ENCODE data around the gene TBX5. TPM values are rescaled to one million over a fixed set of nuclear protein-coding genes. Genes with fewer than 3 reads are reported as not detected.

Gene TBX5
- total RNA-seq, 5 donors from 2014 or later (not counting 1 experiment from before 2014, with no cell fraction given), result 0.13 TPM; not detected in 4

GRCh38 chr12:114411071-114411837 lies 5.3 kb upstream of the TBX5 start:
- H3K27ac ChIP-seq (ENCODE audit: low read length), result no peak overlapping the region
- WGBS (ENCODE audit: insufficient coverage), result 45% methylated on average over 5 of the region's 14 CpGs
- H3K9me3 ChIP-seq, result no peaks in the 10 kb centered on the region
- Mint-ChIP-seq H3K36me3 (no peaks in the 10 kb centered on the region), H3K27ac (no peak overlapping the region), H3K27me3 (peaks cover 76 to 91% of the 10 kb centered on the region in 2 donors), H3K4me1 (peaks cover 10 to 19% (median 16%) of the 10 kb centered on the region in 3 donors), H3K4me3 (no peak overlapping the region), H3K9me3 (peaks cover 0 to 2% (median 0%) of the 10 kb centered on the region in 3 donors)
- peaks cover 14 to 87% of the 10 kb centered on the region in 2 experiments for H3K27me3 ChIP-seq (replicated peaks in 1 of 2; ENCODE audit: control insufficient read depth in 2 of 2, extremely low read depth in 1 of 2, insufficient read depth in 2 of 2, low read length in 1 of 2)
- no peak for DNase-seq
- H3K4me1 ChIP-seq (ENCODE audit: control insufficient read depth in 1 of 2, extremely low read depth in 1 of 2, insufficient read depth in 2 of 2, low read length in 2 of 2), result peaks cover 0 to 7% of the 10 kb centered on the region in 2 experiments
- no peak for ATAC-seq (replicated peaks in 1 of 4)
- no peak overlapping the region for H3K4me3 ChIP-seq (ENCODE audit: control insufficient read depth in 1 of 2, extremely low read depth in 1 of 2, low read length in 1 of 2)
- no peaks in the 10 kb centered on the region for H3K36me3 ChIP-seq (ENCODE audit: control insufficient read depth in 2 of 2, extremely low read depth in 1 of 2, insufficient read depth in 1 of 2, low read length in 1 of 2)
- POLR2A ChIA-PET, result no interaction called here
- CTCF ChIA-PET, result no interaction called here

- Mint-ChIP-seq H3K4me3 (peak overlapping the region in 1 of 3 donors; percentile 52), H3K36me3 (no peaks in the 10 kb centered on the region), H3K9me3 (peaks cover 0 to 2% (median 0%) of the 10 kb centered on the region in 3 donors), H3K4me1 (peaks cover 10 to 16% (median 16%) of the 10 kb centered on the region in 3 donors), H3K27ac (no peak overlapping the region), H3K27me3 (peaks cover 80 to 91% of the 10 kb centered on the region in 2 donors)
- Histone ChIP-seq H3K27ac (ENCODE audit: low read length) (no peak overlapping the region), H3K27me3 (replicated peaks in 1 of 2; ENCODE audit: control insufficient read depth in 2 of 2, extremely low read depth in 1 of 2, insufficient read depth in 2 of 2, low read length in 1 of 2) (peaks cover 8 to 86% of the 10 kb centered on the region in 2 experiments), H3K4me3 (ENCODE audit: control insufficient read depth in 1 of 2, extremely low read depth in 1 of 2, low read length in 1 of 2) (no peak overlapping the region), H3K9me3 (no peaks in the 10 kb centered on the region), H3K36me3 (ENCODE audit: control insufficient read depth in 2 of 2, extremely low read depth in 1 of 2, insufficient read depth in 1 of 2, low read length in 1 of 2) (no peaks in the 10 kb centered on the region), H3K4me1 (ENCODE audit: control insufficient read depth in 1 of 2, extremely low read depth in 1 of 2, insufficient read depth in 2 of 2, low read length in 2 of 2) (peaks cover 0 to 7% of the 10 kb centered on the region in 2 experiments)
- DNase-seq, result no peak
- POLR2A ChIA-PET, result no interaction called here
- CTCF ChIA-PET, result no interaction called here
- WGBS (ENCODE audit: insufficient coverage), result 0% methylated on average over 1 of the region's 12 CpGs
- ATAC-seq (replicated peaks in 1 of 4), result no peak
Measured at GRCh38 chr12:114409852-114410600, 4.1 kb upstream of the TBX5 start.

GRCh38 chr12:114408886-114409851 lies 3.2 kb upstream of the TBX5 start:
- H3K4me1 ChIP-seq (ENCODE audit: control insufficient read depth in 1 of 2, extremely low read depth in 1 of 2, insufficient read depth in 2 of 2, low read length in 2 of 2), result peaks cover 0 to 7% of the 10 kb centered on the region in 2 experiments
- peaks cover 7 to 84% of the 10 kb centered on the region in 2 experiments for H3K27me3 ChIP-seq (replicated peaks in 1 of 2; ENCODE audit: control insufficient read depth in 2 of 2, extremely low read depth in 1 of 2, insufficient read depth in 2 of 2, low read length in 1 of 2)
- no peak overlapping the region for H3K27ac ChIP-seq (ENCODE audit: low read length)
- H3K36me3 Mint-ChIP-seq, result no peaks in the 10 kb centered on the region
- WGBS (ENCODE audit: insufficient coverage), result 5% methylated on average over 71 of the region's 71 CpGs
- peaks cover 75 to 92% of the 10 kb centered on the region in 2 donors for H3K27me3 Mint-ChIP-seq
- DNase-seq (no peak), ATAC-seq (replicated peaks in 1 of 4) (no peak)
- peak overlapping the region in 1 of 2 donors; percentile 65 for H3K27ac Mint-ChIP-seq
- H3K9me3 ChIP-seq, result no peaks in the 10 kb centered on the region
- peaks cover 12 to 16% (median 12%) of the 10 kb centered on the region in 3 donors for H3K4me1 Mint-ChIP-seq
- ChIA-PET CTCF (no interaction called here), POLR2A (no interaction called here)
- H3K9me3 Mint-ChIP-seq, result peaks cover 0 to 2% (median 0%) of the 10 kb centered on the region in 3 donors
- no peaks in the 10 kb centered on the region for H3K36me3 ChIP-seq (ENCODE audit: control insufficient read depth in 2 of 2, extremely low read depth in 1 of 2, insufficient read depth in 1 of 2, low read length in 1 of 2)
- peak overlapping the region in 2 of 3 donors; percentile 34 to 52 for H3K4me3 Mint-ChIP-seq
- H3K4me3 ChIP-seq (ENCODE audit: control insufficient read depth in 1 of 2, extremely low read depth in 1 of 2, low read length in 1 of 2), result no peak overlapping the region

- no peak for DNase-seq
- peaks cover 0 to 2% (median 0%) of the 10 kb centered on the region in 3 donors for H3K9me3 Mint-ChIP-seq
- no peaks in the 10 kb centered on the region for H3K36me3 Mint-ChIP-seq
- POLR2A ChIA-PET, result no interaction called here
- Histone ChIP-seq H3K9me3 (no peaks in the 10 kb centered on the region), H3K27me3 (replicated peaks in 1 of 2; ENCODE audit: control insufficient read depth in 2 of 2, extremely low read depth in 1 of 2, insufficient read depth in 2 of 2, low read length in 1 of 2) (peaks cover 7 to 84% of the 10 kb centered on the region in 2 experiments), H3K36me3 (ENCODE audit: control insufficient read depth in 2 of 2, extremely low read depth in 1 of 2, insufficient read depth in 1 of 2, low read length in 1 of 2) (no peaks in the 10 kb centered on the region), H3K4me1 (ENCODE audit: control insufficient read depth in 1 of 2, extremely low read depth in 1 of 2, insufficient read depth in 2 of 2, low read length in 2 of 2) (peaks cover 0 to 7% of the 10 kb centered on the region in 2 experiments), H3K27ac (ENCODE audit: low read length) (no peak overlapping the region), H3K4me3 (ENCODE audit: control insufficient read depth in 1 of 2, extremely low read depth in 1 of 2, low read length in 1 of 2) (no peak overlapping the region)
- peaks cover 81 to 96% of the 10 kb centered on the region in 2 donors for H3K27me3 Mint-ChIP-seq
- ATAC-seq (replicated peaks in 1 of 4), result no peak
- CTCF ChIA-PET, result no interaction called here
- WGBS (ENCODE audit: insufficient coverage), result 10% methylated on average over 20 of the region's 21 CpGs
- H3K4me3 Mint-ChIP-seq, result peak overlapping the region in 1 of 3 donors; percentile 52
- H3K4me1 Mint-ChIP-seq, result peaks cover 12 to 16% (median 12%) of the 10 kb centered on the region in 3 donors
- peak overlapping the region in 1 of 2 donors; percentile 65 for H3K27ac Mint-ChIP-seq
Measured at GRCh38 chr12:114408471-114408885, 2.5 kb upstream of the TBX5 start.

GRCh38 chr12:114407842-114408411 lies 2.0 kb upstream of the TBX5 start:
- H3K4me3 Mint-ChIP-seq, result peak overlapping the region in 1 of 3 donors; percentile 52
- H3K36me3 Mint-ChIP-seq, result no peaks in the 10 kb centered on the region
- DNase-seq, result no peak
- no peaks in the 10 kb centered on the region for H3K36me3 ChIP-seq (ENCODE audit: control insufficient read depth in 2 of 2, extremely low read depth in 1 of 2, insufficient read depth in 1 of 2, low read length in 1 of 2)
- H3K4me3 ChIP-seq (ENCODE audit: control insufficient read depth in 1 of 2, extremely low read depth in 1 of 2, low read length in 1 of 2), result no peak overlapping the region
- peaks cover 7 to 84% of the 10 kb centered on the region in 2 experiments for H3K27me3 ChIP-seq (replicated peaks in 1 of 2; ENCODE audit: control insufficient read depth in 2 of 2, extremely low read depth in 1 of 2, insufficient read depth in 2 of 2, low read length in 1 of 2)
- no peak for ATAC-seq (replicated peaks in 1 of 4)
- WGBS (ENCODE audit: insufficient coverage), result 21% methylated on average over 19 of the region's 31 CpGs
- H3K4me1 ChIP-seq (ENCODE audit: control insufficient read depth in 1 of 2, extremely low read depth in 1 of 2, insufficient read depth in 2 of 2, low read length in 2 of 2), result peaks cover 0 to 7% of the 10 kb centered on the region in 2 experiments
- no peak overlapping the region for H3K27ac ChIP-seq (ENCODE audit: low read length)
- no peaks in the 10 kb centered on the region for H3K9me3 ChIP-seq
- H3K27me3 Mint-ChIP-seq, result peaks cover 81 to 96% of the 10 kb centered on the region in 2 donors
- CTCF ChIA-PET, result no interaction called here
- peaks cover 0 to 2% (median 0%) of the 10 kb centered on the region in 3 donors for H3K9me3 Mint-ChIP-seq
- H3K27ac Mint-ChIP-seq, result peak overlapping the region in 1 of 2 donors; percentile 38
- peaks cover 12 to 16% (median 12%) of the 10 kb centered on the region in 3 donors for H3K4me1 Mint-ChIP-seq
- POLR2A ChIA-PET, result no interaction called here
